Posterior vena cava (tissue), 2 donors: ENCODE measurements around the gene ANGEL2. TPM values are rescaled to one million over a fixed set of nuclear protein-coding genes. Genes with fewer than 3 reads are reported as not detected.
"Not testable (repeated sequence)": the region's sequence is repeated elsewhere in the genome, so short reads cannot be mapped to it uniquely, and the experiment has no call there.

Experiments used
- DNase-seq: peaks from one replicate; pipeline ENCODE4 v3.0.0-alpha.2; 2020; ENCODE audit warnings: low spot score
- intact Hi-C, 2 donors: fragments of 100-400 bp; cut with DNase I; formaldehyde crosslinking; loops; one replicate each; pipeline versions ENCODE4 v1.14.1 to v1.14.2; 2022 to 2023
- long read RNA-seq, 2 donors: library from polyadenylated mRNA; unstranded; transcript quantifications; one replicate each; pipeline ENCODE4 v2.0.0, GENCODE V29; 2020 to 2021
- total RNA-seq, 2 donors: library from RNA; stranded (reverse); fragmentation: NEBNext Ultra II Directional; extraction: Animal tissue kit (Norgen Biotek cat#: 25700); gene quantifications; one replicate each; pipeline ENCODE4 v1.2.1, GENCODE V29; 2021
- donor health status: DM: yes; HTN: yes; CAD: no.
- donor health status: DM: yes; HTN: yes; CAD: no.

ANGEL2 gene, protein sequence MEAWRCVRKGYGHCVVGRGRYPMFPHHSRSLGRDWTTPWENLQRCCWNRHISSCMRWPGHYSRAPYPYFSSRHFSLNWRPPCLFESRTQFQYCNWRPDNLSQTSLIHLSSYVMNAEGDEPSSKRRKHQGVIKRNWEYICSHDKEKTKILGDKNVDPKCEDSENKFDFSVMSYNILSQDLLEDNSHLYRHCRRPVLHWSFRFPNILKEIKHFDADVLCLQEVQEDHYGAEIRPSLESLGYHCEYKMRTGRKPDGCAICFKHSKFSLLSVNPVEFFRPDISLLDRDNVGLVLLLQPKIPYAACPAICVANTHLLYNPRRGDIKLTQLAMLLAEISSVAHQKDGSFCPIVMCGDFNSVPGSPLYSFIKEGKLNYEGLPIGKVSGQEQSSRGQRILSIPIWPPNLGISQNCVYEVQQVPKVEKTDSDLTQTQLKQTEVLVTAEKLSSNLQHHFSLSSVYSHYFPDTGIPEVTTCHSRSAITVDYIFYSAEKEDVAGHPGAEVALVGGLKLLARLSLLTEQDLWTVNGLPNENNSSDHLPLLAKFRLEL
- 10 to 100 TPM; 29.7 to 31.1 TPM for total RNA-seq
- long read RNA-seq, donor 1, partial matches to known transcripts: 1 of 3 reads
- long read RNA-seq, donor 1, other reads (novel, unspliced or antisense): 2 of 3 reads
- long read RNA-seq, donor 2, full-length matches to known transcripts: 1 of 10 reads
- long read RNA-seq, donor 2, partial matches to known transcripts: 2 of 10 reads
- long read RNA-seq, donor 2, other reads (novel, unspliced or antisense): 7 of 10 reads

DNA sequence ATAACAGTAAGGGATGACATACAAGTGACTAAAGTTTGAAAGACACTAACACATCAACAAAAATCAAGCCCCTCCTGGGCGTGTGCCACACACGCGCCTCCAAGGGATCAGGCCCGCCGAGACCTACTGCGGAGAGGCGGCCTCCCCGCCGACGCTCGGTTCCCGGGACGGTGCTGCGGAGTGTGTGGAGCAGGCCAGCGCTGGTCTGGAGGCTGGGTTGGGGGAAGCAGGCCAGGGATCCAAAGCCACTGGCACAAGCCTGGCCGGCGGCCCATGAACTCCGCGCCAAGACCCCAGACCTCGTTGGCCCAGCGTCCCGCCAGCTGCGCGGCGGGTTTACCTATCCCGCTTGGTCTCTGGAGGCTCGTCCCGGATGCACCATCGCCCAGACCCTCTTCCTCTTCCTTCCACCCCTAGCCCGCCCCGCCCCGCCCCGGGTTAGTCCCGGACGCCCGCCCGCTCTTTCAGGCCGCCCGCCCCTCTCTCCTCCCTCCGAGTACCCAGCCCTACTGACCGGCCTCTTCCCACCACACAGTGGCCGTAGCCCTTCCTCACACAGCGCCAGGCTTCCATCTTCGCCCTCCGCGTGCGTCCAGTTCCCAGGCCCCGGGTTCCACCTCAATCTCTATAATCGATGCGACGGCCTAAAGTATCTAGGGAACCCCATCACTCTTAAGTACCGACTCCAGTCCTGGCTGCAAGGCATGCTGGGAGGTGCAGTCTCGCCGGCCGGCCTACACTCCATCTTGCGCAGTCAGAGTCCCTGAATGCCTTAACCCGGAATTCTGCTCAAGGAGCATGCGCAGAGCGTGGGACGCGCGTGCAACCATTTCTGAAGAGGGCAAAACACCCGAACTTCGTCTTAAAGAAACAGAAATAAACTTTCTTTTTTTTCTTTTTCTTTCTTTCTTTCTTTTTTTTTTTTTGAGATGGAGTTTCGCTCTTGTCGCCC, at the start of gene ANGEL2:
ANGEL2 (minus strand) TSS at position 769 of the 952 bp plus-strand sequence; CDS start at position 573, 196 bp downstream.
- peak; percentile 99 for DNase-seq
- intact Hi-C loops: no loop called here

DNA sequence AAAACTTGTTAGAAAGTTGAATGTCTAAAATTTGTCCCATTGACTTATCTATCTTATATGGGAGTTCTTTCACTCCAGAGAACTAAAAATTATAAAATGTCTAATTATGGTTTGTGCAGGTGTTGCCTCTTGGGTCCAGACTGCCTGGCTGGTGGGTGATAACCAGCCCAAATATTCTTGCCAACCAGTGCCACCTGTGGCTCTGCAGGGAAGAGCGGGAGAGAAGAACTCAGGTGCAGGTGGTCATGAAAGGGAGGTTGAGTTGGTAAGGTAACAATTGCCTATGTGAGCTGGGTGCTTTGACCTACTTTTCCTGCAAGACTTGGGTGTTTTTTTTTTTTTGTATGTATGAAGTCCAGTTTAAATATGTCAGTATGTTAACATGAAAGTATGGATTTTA, 45.6 kb upstream of the ANGEL2 start:
- intact Hi-C loops: no loop called here
- no peak for DNase-seq

DNA sequence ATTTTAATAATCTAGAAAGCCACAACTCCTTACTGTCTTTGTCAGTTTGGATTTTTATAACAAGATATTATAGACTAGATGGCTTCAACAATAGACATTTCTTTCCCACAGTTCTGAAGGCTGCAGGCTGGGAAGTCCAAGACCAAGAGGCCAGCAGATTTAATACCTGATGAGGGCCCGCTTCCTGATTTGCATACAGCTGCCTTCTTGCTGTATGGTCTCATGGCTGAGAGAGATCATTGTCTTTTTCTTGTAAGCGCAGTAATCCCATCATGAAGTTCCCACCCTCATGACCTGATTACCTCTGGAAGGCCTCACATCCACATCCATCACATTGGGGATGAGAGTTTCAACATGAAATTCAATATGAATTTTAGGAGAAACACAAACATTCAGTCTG, 45.2 kb upstream of the ANGEL2 start:
- intact Hi-C loops: no loop called here
- no peak for DNase-seq

DNA sequence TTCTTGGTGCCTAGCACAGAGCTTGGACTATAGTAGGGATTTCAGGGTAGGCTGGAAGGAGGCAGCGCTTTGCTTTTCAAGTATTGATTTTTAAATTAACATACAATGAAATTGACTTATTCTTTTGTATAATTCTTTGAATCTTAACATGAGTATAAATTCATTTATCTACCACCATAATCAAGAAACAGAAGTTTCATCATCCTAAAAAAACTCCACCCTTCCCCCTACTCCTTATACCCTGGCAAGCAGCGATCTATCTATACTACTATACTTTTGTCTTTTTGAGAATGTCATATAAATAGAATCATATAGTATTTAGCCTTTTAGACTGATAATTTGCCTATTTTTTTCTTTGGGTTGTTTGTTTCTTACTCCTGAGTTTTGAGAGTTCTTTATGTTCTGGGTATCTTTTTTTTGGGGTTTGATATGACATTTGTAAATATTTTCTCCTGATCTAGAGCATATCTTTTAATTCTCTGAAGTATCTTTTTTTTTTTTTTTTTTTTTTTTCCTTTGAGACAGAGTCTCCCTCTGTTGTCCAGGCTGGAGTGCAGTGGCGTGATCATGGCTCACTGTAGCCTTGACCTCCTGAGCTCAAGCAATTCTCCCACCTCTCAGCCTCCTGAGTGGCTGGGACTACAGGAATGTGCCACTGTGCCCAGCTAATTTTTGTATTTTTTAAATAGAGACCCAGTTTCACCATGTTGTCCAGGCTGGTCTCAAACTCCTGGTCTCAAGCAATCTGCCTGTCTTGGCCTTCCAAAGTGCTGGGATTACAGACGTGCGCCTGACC, 41.8 kb upstream of the ANGEL2 start:
- DNase-seq: no peak
- intact Hi-C loops: no loop called here

DNA sequence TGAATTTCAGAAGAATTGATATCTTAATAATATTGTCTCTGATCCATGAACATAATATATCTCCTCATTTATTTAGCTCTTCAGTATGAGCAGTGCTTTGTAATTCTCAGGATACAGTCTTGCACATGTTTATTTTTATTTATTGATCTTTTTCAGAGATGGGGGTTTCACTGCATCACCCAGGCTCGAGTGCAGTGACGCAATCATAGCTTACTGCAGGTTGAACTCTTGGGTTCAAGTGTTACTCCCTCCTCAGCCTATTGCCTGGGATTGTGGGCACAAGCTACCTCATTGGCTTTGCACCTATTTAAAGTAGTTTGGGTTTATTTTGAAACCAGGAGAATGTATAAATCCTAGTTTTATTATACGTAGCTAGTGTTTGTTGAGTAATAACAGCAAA, 40.1 kb upstream of the ANGEL2 start:
- DNase-seq: no peak
- intact Hi-C loops: no loop called here

DNA sequence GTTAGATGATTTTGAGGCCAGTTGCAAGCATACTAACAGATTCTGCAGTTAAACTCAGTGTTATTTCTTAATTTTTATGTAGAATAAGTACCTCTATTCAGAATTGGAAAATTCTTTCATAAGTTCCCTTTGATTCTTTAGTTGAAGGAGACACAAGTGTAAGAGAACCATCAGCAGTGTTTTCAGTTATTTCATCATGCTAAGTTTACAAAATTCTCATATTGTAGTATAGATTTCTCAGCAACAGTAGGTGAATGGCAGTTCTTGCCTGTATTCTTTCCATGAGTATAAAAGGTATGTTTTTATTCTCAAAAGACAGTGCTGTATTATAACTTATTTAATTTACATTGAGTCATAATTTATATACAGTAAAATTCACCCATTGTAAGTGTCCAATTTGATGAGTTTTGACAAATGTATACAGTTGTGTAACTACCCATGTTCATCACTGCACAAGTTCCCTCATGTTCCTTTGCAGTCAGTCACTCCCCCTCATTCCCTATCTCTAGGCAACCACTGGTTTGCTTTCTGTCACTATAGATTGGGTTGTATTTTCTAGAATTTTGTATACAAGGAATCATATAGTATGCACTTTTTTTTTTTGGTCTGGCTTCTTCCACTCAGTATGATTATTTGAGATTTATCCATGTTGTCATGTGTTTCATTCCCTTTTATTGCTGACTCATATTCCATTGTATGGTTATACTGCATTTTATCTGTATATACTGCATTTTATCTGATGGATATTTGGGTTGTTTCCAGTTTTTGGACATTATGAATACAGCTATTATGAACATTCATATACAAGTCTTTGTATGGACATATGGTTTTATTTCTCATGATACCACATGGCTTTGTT, 39.3 kb upstream of the ANGEL2 start:
- DNase-seq: no peak
- intact Hi-C loops: no loop called here

DNA sequence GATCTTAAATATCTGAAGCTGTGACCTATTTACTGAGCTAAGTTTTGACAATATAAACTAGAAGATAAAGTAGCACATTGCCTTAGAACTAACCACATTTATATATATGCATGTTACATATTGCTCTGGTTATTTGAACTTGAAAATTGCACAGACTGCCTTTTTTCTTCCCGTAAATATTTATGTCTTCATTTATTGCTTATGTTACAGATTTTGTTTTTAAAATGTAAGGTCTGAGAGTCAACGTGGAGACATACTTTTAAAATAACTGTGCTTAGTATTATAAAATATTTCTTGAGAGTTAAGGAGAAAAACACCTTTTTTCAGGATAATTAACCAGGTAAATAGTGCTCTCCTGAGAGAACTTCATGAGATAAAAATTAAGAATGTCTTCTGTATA, 38.5 kb upstream of the ANGEL2 start:
- intact Hi-C loops: no loop called here
- no peak for DNase-seq

DNA sequence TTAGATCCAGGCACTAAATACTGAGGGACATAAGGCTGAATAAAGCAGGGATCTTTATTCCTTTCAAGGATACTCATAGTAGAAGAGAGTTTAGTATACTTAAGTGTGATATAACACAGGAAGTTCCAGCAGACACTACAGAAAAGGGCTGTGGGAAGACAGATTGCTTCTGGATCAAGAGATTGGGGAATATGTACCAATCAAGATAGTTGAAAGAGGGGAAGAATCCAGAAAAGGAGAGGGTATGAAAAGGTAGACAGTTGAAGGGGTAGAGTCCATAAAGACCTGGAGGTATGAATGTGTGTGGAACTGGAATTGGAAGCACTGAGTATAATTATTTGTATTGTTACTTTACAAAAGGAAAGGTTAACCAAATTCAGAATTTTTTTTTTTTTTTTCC, 37.8 kb upstream of the ANGEL2 start:
- intact Hi-C loops: no loop called here

DNA sequence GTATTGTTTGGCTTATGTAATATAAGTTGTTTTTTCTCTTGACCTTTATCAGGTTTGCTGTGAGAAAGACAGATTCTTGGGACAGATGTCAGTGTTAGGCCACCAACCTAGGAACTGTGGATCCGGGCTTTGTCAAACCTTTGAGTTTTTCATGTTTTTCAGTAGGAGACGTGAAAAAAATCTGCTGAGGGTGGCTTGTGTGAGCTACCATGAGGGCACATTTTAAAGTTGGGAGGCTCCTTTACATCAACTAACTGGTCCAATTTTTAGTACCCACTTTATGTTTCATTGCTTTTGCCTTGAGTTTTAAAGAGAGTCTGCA, 36.2 kb upstream of the ANGEL2 start:
- DNase-seq: no peak
- intact Hi-C loops: no loop called here

More for the DNA sequence above, 37.8 kb upstream of the ANGEL2 start:
- DNase-seq: no peak

DNA sequence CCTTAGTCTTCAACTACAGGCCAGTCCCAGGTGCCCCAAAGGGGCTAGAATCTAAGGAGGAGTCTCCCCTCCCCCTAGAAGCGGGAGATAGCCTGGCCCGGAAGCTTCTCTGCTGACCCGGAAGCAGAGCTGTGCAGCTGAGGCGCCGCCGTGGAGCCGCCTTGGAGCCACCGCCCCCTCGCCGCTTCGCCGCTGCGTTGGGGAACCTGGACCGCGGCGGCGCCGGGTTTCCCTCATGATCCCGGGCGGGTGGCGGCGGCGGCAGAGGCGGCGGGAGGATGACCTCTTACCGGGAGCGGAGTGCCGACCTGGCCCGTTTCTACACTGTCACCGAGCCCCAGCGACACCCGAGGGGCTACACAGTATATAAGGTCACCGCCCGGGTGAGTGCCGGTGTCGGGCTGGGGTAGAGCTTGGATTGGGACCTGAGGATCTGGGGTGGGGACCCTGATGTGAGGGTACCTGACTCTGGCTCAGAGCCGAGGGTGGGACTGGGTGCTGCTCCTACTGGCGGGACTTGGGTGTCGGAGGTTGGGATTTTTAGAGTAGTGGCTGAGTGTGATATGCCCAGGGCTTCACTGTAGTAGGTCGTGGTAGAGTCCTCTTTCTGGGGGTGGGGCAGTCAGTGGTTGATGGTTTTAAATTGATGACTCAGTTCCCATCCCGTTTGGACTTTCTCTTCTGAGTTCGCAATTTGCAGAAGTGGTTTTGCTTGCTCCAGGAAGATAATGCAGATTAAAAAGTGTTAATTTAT, 35.6 kb upstream of the ANGEL2 start, which contains the start of gene RPS6KC1:
RPS6KC1 (plus strand) TSS at position 115 of the 754 bp plus-strand sequence; CDS start at position 279, 164 bp downstream.
- intact Hi-C loops: no loop called here
- peak; percentile 94 for DNase-seq

DNA sequence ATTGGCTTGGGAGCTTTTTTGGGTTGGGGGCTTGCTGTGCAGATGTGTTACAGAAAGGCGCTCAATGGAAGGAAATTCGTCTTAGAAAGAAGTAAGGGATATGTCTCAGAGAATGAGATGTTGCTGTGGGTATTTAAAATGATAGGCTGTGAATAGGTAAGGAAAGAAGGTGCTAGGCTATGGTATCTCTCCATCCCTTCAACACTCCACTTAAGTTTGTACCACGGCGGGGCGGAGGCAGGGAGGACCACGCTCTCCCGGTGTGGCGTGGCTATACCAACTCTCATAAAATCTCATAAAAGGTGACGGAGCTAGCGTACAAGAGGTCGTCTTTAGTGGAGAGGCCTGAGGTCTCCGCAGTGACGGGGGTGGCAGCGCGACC, 35.1 kb upstream of the ANGEL2 start:
- intact Hi-C loops: no loop called here
- no peak for DNase-seq

DNA sequence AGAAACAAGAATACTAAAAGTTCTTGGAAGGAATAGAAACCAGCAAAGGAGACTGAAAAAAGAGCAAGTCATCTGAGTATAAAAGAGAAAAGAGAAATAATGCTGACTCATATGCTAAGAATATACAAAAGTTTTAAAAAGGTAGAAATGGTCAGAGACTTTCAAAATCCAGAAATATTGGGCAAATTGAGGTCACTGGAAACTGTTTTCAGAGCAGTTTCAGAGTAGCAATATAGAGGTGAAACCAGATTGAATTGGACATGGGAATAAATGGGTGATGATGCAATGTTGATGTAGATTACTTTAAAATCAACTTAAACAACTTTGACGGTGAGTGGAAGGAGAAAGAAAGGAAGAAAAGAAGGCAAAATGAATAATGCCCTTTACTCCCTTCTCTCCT, 33.6 kb upstream of the ANGEL2 start:
- no peak for DNase-seq
- intact Hi-C loops: no loop called here

DNA sequence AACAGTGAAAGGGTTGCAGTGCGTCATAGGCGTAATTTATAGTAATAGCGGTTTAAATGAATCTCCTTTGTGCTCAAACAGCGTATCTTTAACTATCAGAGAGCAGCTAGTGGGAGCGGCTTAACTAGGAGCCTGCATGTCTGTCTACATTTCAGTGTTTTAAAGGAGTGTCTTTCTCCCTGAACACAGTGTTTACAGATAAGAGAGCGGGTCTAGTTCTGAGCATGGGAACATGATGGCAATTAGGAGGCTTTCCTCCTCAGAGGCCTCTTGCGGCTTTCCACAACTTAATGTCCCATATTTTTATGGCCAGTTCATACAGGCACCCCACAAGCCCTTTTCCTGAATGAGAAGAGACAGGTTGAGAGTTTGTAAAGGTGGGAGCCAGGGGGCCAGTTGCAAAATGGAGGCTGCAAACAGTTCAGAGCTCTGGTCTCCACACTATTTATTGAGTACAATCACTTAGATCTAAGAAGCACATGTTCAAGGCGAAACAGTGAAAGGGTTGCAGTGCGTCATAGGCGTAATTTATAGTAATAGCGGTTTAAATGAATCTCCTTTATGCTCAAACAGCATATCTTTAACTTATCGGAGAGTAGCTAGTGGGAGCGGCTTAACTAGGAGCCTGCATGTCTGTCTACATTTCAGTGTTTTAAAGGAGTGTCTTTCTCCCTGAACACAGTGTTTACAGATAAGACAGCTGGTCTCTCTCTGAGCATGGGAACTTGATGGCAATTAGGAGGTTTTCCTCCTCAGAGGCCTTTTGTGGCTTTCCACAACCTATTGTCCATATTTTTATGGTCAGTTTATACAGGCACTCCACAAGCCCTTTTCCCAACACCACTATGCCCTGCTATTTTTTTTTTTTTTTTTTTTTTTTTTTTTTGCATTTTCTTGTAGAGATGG, 29.9 kb upstream of the ANGEL2 start:
- DNase-seq, intact Hi-C loops: not testable (repeated sequence)

DNA sequence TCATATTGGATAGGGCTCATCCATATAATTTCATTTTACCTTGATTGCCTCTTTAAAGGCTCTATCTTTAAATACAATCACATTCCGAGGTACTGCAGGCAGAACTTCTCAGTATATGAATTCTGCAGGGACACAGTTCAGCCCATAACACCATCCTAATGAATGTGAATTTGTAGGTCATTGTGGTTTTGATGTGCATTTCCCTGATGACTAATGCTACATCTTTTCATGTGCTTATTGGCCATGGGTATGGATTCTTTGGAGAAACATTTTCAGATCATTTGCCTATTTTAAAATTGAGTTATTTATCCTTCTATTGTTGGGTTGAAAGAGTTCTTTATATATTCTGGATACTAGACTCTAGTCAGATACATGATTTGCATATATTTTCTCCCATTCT, 25.8 kb upstream of the ANGEL2 start:
- intact Hi-C loops: no loop called here
- no peak for DNase-seq

DNA sequence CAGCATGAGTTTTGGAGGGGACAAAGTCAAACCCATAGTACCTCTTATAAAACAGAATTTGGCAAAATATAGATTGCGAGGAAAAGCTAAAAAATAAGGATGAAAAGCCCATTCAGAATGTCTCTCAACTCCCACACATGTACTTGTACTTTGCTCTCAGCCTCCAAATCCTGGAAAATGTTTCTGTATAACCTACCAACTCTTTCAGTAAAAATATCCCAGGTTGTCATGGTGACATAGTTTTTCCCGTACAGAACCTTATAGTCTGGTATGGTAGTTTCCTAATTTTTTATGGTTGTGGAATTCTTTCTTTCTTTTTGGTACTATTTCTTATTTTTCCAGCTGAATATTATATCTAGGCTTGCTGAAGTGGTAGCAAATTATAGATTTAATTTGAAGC, 19.9 kb upstream of the ANGEL2 start:
- no peak for DNase-seq
- intact Hi-C loops: no loop called here

DNA sequence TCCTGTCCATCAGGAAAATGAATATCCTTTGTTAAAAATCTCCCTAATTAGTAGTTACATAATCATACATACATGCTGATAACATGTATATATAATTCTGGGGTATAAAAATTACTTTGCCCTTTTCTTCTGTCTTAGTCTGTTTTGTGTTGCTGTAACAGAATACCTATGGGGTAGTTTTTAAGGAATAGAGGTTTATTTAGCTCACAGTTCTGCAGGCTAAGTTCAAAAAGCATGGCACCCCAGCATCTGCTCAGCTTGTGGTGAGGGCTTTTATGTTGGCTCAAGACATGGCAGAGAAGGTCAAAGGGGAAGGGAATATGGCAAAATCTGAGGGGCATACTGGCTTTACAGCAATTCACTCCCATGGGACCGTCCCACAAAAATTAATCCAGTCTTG, 19.0 kb upstream of the ANGEL2 start:
- intact Hi-C loops: no loop called here
- DNase-seq: no peak
